GM18511 (cell line): ENCODE data around the gene P2RY13.

Source experiments
- ATAC-seq: cut with Tn5 transposase; IDR thresholded peaks from one replicate; pipeline ENCODE4 v1.9.1; 2021; ENCODE audit warnings: mild to moderate bottlenecking, moderate library complexity; ENCODE audit not compliant: unreplicated experiment

Gene P2RY13

DNA sequence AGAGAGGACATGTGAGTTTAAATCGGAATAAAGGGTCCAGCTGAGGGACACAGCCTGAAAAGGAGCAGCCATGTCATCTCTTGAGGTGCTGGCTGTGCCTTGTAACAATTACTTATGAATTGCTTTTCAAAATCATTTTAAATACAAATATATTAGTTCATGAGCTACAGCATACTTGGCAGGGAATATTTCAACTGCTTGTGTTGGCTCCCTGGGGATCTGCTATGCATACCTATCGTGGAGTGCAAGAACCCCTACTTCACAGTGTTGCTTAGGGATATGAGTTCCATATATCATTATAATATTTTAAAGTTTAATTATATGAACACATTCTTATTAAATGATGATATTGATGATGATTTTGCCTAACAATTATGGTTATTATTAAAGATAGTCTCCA is 31.9 kb downstream of the P2RY13 start:
- no peak for ATAC-seq

DNA sequence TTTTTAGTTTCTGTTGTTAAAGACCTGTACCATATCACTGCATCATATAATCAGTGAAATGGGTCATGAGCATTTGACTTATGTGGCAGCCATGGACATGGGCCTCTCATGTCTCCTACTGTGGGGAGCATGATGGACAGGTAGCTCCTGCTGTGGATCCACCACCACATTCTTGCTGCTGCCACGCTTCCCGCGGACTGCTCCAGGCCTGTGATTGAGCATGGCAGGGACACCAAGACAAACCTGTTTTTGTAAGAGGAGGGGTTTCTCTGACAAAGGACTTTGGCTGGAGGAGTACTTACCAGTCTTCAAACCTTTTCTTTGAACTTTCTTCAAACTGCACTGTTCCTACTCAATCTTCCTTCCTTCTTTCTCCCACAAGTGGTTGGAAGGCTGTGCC is 33.1 kb downstream of the P2RY13 start:
- ATAC-seq: no peak

DNA sequence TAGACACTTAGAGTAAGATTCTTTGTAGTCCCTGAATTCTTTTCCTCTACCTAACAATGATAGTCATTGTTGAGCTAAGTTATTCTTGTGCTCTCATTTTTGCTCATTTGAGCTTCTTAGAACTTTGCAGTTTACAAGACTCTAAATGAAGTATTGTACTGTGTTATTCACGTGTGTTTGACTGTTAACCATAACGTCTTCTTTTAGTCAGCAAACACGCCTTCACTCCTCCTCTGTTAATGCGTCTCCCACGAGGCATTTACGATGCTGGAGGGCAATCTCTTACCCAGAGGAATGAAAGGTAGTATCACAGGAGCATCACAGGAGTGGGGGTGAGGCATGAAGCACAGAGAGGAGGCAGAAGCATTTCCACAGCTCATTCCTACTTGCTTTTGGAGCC is 36.2 kb downstream of the P2RY13 start:
- ATAC-seq: no peak

DNA sequence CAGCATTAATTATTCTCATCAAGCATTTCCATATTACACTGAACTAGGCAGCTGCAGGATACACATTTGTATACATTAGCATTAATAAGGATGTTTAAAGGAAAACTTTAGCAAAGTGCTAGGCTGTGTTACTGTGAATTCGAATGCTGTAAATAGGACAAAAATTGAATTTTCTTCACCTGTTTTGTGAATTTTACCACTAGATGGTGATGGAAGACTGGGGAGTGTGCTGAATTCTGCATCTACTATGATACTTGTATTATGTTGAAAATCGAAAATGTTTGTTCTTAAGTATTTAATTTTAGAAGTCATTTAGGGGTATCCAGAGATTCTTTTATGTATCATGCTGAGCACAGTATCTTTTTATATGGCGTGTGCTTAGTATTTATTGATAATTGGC is 38.7 kb downstream of the P2RY13 start:
- no peak for ATAC-seq

DNA sequence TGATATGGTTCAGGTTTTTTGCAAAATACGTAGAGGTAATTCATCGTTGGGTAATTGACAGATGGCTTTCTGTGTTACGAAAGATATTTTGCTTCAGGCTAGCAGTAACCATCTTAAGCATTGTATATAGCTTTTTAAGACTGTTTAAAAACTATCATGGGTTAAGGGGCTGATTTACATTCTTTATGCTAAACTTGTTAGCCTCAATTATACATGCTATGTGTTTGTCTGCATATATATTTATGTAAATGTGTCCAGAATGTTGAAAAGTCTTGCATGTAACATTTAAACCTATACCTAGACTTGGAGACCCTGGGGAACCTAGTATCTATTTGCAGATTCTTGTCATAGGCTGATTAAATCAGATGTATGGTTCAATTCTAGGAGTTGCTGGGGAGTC is 39.9 kb downstream of the P2RY13 start:
- ATAC-seq: no peak

DNA sequence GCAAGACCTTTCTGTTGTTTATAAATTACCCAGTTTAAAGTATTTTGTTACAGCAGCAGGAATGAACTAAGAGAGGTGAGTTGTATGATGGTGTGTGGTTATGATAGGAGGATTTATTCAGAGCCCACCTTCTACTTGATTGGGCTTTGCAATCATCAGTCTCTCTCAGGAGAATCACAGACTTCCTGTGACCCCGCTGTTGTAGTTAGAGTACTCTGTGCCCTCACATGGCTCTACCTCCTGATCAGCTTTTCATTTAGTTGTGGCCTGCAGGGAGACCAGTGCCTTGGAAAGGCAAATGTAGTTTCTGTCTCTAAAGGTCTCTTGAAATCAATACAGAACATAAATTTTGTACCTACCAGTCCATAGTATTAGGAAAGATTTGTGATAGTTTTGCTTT is 43.4 kb downstream of the P2RY13 start:
- ATAC-seq: no peak

DNA sequence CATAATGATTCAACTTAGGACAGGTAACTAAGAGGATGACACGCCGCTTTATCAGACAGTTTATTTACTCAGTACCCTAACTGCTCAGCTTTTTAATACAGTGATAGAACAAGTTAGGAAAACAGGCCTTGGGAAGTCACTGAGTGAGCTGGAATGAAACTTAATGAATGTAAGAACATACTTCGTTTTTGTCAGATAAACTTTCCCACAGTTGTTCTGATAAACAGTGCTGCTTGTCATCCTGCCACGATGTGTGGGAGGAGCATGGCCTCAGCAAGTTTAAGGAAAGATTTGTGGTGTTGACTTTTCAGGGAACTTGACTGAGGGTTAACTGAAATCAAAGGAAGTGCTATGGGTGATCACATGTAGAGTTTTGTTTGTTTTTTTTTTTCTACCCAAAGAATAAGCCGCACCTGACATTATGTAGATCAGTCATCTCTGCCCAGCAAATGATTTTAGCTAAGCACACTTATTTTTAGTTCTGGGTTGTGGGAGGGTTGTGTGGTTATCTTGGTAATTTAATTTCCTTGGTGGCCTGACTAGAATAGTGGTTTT is 45.4 kb downstream of the P2RY13 start:
- no peak for ATAC-seq

DNA sequence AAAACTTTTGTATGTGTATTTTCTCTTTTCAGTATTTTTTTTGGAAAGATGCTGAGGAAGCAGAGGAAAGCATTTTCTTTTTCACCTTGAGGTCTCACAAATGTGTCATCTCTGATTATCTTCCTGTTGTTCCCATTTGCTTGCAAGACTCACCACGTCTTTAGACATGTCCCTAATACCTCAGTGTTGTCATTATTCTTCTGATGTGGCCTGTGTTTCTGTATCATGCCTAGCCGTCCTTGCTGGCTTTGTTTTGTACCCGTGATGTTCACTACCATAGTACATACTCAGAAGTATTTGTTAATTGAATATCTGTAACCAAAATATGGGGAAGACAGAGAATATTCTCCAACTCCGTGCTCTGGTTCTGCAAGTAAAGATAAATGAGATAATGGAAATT is 46.0 kb downstream of the P2RY13 start:
- ATAC-seq: no peak

DNA sequence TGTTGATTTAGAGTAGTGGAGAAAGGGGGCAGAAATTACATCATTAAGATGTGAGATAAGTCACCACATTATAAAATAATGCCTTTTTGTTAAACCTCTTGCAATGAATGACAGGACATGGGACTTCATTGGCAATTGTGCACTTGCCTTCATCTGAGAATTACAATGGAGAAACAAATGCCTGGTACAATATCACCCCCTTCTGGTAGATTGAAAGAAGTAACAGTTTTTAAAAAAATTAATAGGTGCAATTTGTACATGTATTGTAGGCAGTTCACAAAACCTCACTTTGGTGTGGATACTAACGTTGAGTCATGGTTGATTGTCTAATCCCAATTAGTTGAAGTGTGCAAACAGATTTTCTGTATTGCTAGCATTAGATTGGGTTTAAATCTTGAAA is 46.4 kb downstream of the P2RY13 start:
- ATAC-seq: peak; percentile 59

DNA sequence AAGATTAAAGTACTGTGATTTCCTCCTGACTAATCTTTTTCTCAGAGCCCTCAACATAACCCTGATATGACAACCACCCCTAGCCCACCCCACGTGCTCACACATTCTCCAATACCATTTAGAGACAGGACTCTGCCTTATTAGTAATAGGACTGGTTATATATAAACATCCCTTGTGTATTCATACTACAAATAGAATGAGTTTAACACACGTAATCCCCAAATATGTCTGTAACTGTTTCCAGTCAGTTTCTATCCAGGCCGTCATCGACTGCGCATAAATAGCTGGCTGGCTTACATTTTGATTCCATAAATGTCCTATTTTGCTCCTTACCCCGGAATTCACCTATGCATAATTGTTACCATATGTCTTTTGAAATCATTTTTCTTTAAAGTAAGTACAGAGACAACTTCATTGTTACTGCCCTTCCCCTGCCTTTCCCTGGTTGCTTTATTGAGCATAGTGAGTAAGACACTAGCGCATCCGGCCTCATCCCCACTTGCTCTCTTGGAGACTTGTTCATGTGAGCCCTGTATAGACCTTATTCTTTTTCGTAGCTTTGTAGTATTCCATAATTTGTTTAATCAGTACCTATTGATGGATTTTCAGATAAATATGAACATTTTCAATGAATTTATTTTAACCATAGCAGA is 47.6 kb downstream of the P2RY13 start:
- ATAC-seq: no peak

DNA sequence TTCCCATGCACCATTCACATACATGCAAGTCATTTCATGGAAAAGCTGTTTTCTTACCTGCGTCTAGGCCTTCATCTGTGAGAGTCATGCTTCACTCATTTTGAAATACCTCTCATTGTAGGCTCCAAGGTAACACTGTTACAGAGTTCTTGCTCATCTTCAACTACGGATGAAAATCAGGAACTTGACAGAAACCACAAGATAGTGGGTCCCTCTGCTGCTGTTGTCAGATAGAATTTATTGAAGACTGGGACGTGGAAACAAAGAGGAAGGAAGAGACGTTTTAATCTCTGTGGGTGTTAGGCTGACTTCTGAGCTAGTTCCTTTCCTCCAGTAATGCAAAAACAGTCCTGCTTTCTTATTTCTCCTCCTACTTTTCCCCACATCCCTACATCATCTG is 51.1 kb downstream of the P2RY13 start, which contains the start of gene P2RY14:
TSS of gene P2RY14 (minus strand) at position 313 of the 400 bp plus-strand sequence. CDS start 64,226 bp downstream, outside the sequence.
- ATAC-seq: no peak

DNA sequence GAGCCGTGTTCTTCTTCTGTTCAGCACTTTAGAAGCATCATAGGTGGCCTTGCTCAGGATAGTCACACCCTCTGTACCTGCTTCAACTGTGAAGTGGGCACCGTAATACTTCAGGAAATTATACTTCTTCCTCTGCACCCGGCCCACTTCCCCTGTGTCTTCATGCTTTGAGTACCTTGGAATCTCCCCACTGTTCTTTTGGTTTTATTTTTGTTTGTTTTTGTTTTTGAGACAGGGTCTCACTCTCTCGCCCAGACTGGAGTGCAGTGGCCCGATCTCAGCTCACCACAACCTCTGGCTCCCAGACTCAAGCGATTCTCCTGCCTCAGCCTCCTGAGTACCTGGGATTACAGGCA is 52.7 kb downstream of the P2RY13 start:
- ATAC-seq: peak; percentile 64
